Gastroesophageal sphincter (tissue), 3 donors: ENCODE results near the gene MICALL2.

Source experiments
- POLR2A ChIP-seq, 2 donors: fragments of 450-650 bp; IDR thresholded peaks; one replicate each; pipeline ENCODE4 v1.6.1; 2017; ENCODE audit warnings: antibody characterized with exemption in 2 of 2, mild to moderate bottlenecking in 2 of 2, moderate library complexity in 1 of 2
- TF ChIP-seq, protein P1 (sequence below), 4 experiments: fragments of 200-600 bp in 2 of 4; fragments of 450-650 bp in 2 of 4; sonication (generic) in 1 of 4; IDR thresholded peaks; one replicate each; pipeline ENCODE4 v1.5.1; 2017 to 2019; ENCODE audit warnings: antibody characterized with exemption in 4 of 4, mild to moderate bottlenecking in 2 of 4, moderate library complexity in 2 of 4

DNA sequence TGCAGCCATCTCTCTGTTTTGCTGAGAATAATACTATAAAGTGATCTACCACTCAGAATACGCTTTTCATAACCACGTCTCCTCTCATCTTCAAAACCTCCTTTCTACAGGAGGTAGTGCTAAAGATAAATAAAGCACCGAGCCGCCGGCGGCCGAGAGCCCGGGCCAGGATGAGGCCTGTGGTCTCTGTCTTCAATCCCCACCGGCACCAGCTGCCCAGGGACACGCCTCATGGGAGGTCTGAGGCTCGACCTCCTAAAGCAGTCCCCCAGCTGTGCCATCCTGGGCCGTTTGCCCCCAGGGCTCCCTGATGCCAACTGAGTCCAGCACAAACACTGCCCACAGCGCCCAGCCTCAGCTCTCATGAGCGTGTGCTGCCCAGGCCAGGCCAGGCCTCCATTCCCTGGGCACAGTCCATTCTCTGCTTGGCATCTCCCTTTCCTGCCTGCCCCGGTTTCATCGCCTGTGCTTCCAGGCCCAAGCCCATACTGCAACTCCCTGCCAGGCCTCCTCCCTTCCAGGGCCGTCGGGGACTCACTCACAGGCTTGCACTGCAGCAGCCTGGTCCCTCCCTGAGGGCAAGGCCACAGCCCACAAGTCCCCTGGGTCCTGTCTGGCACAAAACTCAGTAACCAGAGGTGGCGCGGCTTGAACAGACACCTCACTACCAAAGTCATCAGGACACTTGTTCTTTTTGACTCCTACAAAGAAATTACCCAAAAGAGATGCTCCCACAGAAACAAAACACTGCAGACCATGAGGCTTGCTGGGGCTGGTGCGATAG, 42.4 kb upstream of the MICALL2 start:
- TF ChIP-seq, protein P1, sequence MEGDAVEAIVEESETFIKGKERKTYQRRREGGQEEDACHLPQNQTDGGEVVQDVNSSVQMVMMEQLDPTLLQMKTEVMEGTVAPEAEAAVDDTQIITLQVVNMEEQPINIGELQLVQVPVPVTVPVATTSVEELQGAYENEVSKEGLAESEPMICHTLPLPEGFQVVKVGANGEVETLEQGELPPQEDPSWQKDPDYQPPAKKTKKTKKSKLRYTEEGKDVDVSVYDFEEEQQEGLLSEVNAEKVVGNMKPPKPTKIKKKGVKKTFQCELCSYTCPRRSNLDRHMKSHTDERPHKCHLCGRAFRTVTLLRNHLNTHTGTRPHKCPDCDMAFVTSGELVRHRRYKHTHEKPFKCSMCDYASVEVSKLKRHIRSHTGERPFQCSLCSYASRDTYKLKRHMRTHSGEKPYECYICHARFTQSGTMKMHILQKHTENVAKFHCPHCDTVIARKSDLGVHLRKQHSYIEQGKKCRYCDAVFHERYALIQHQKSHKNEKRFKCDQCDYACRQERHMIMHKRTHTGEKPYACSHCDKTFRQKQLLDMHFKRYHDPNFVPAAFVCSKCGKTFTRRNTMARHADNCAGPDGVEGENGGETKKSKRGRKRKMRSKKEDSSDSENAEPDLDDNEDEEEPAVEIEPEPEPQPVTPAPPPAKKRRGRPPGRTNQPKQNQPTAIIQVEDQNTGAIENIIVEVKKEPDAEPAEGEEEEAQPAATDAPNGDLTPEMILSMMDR (IDR thresholded peaks at IDR 0.05) = no peak
- no peak for TF ChIP-seq POLR2A (IDR thresholded peaks at IDR 0.05)
